H1 (cell line): ENCODE data around the gene LTBP4.

Experiments used
- CTCF ChIP-seq, 3 experiments: IDR thresholded peaks; 1 replicate in 2 of 3; 2 replicates in 1 of 3; pipeline versions ENCODE4 v1.5.1 to v1.6.1; 2011; ENCODE audit warnings: low read length in 3 of 3, mild to moderate bottlenecking in 3 of 3, inconsistent platforms in 2 of 3, low read depth in 1 of 3, moderate library complexity in 1 of 3; ENCODE audit not compliant: insufficient read depth in 1 of 3; ENCODE audit errors: control extremely low read depth in 1 of 3
- NRF1 ChIP-seq: IDR thresholded peaks from 2 replicates; pipeline ENCODE4 v1.6.1; 2011; ENCODE audit warnings: mild to moderate bottlenecking, low read depth, low read length, improper control_type of control experiment

DNA sequence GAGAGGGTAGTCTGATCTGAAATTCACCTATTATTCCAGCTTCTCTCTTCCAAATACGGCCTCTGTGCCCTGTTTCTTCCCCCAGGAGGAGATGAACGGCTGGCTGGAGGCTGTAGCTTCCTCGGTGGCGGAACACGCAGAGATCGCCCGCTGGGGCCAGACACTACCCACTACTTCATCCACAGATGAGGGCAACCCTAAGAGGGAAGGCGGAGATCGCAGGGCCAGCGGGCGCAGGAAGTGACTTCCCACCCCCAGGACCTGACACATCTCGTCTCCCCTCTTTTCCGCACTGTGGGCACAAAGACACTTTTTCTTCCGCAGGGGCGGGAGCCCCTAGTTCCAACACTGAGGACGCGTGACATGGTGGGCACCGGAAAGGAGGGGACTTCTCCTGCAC, 25.8 kb upstream of the LTBP4 start:
- no peak for TF ChIP-seq NRF1
- TF ChIP-seq CTCF (IDR thresholded peaks at IDR 0.05; ENCODE audit: control extremely low read depth in 1 of 3, insufficient read depth in 1 of 3, low read depth in 1 of 3, low read length in 3 of 3): no peak
